ENCODE data around the gene C16orf74.

The C16orf74 gene

GRCh38 chr16:85667841-85668413 lies 83.0 kb downstream of the C16orf74 start:
- no peak overlapping the region for H3K9ac ChIP-seq (ENCODE audit: low read length)
- no peaks in the 10 kb centered on the region for H3F3A ChIP-seq (ENCODE audit: insufficient read depth)
- no peak overlapping the region for H3K27ac ChIP-seq (ENCODE audit: low read depth, low read length)
- no peak overlapping the region for H2AFZ ChIP-seq (ENCODE audit: low read depth, low read length, severe bottlenecking)
- no peaks in the 10 kb centered on the region for H3K27me3 ChIP-seq (ENCODE audit: low read length)
- TF ChIP-seq CTCF (IDR thresholded peaks at IDR 0.05; ENCODE audit: insufficient read depth, low read length, poor library complexity, severe bottlenecking) (no peak), EZH2phosphoT487 (conservative IDR thresholded peaks at IDR 0.05; ENCODE audit: low read length) (no peak)
- H3K36me3 ChIP-seq (ENCODE audit: low read length), result no peaks in the 10 kb centered on the region
- H3K9me2 ChIP-seq (replicated peaks; ENCODE audit: insufficient read depth, low read length), result no peaks in the 10 kb centered on the region
- H4K20me1 ChIP-seq (ENCODE audit: low read depth, low read length), result no peaks in the 10 kb centered on the region
- H3K9me3 ChIP-seq (ENCODE audit: insufficient read depth, low read length), result no peaks in the 10 kb centered on the region
- no peak overlapping the region for H3K4me3 ChIP-seq (ENCODE audit: insufficient read depth, low read length, poor library complexity, severe bottlenecking)
- H3K79me2 ChIP-seq (ENCODE audit: insufficient read depth, low read length), result no peaks in the 10 kb centered on the region
- no peak overlapping the region for H3K4me2 ChIP-seq (ENCODE audit: low read depth, low read length, poor library complexity, severe bottlenecking)

- Histone ChIP-seq H3K27ac (ENCODE audit: low read depth, low read length) (no peak overlapping the region), H3K27me3 (ENCODE audit: low read length) (no peaks in the 10 kb centered on the region), H2AFZ (ENCODE audit: low read depth, low read length, severe bottlenecking) (no peak overlapping the region), H3K4me3 (ENCODE audit: insufficient read depth, low read length, poor library complexity, severe bottlenecking) (no peak overlapping the region), H3K9me3 (ENCODE audit: insufficient read depth, low read length) (no peaks in the 10 kb centered on the region), H3K36me3 (ENCODE audit: low read length) (no peaks in the 10 kb centered on the region), H3K4me2 (ENCODE audit: low read depth, low read length, poor library complexity, severe bottlenecking) (no peak overlapping the region), H3F3A (ENCODE audit: insufficient read depth) (no peaks in the 10 kb centered on the region), H3K9ac (ENCODE audit: low read length) (no peak overlapping the region), H4K20me1 (ENCODE audit: low read depth, low read length) (no peaks in the 10 kb centered on the region), H3K79me2 (ENCODE audit: insufficient read depth, low read length) (no peaks in the 10 kb centered on the region), H3K9me2 (replicated peaks; ENCODE audit: insufficient read depth, low read length) (no peaks in the 10 kb centered on the region)
- TF ChIP-seq EZH2phosphoT487 (conservative IDR thresholded peaks at IDR 0.05; ENCODE audit: low read length), result no peak
- TF ChIP-seq CTCF (IDR thresholded peaks at IDR 0.05; ENCODE audit: insufficient read depth, low read length, poor library complexity, severe bottlenecking), result no peak
Observed at GRCh38 chr16:85667261-85667660, 83.6 kb downstream of the C16orf74 start.

- Histone ChIP-seq H3F3A (ENCODE audit: insufficient read depth) (no peaks in the 10 kb centered on the region), H4K20me1 (ENCODE audit: low read depth, low read length) (no peaks in the 10 kb centered on the region), H3K27me3 (ENCODE audit: low read length) (no peaks in the 10 kb centered on the region), H3K4me2 (ENCODE audit: low read depth, low read length, poor library complexity, severe bottlenecking) (no peak overlapping the region), H3K9me2 (replicated peaks; ENCODE audit: insufficient read depth, low read length) (no peaks in the 10 kb centered on the region), H3K9me3 (ENCODE audit: insufficient read depth, low read length) (no peaks in the 10 kb centered on the region), H3K27ac (ENCODE audit: low read depth, low read length) (no peak overlapping the region), H3K79me2 (ENCODE audit: insufficient read depth, low read length) (no peaks in the 10 kb centered on the region), H2AFZ (ENCODE audit: low read depth, low read length, severe bottlenecking) (no peak overlapping the region), H3K36me3 (ENCODE audit: low read length) (no peaks in the 10 kb centered on the region), H3K9ac (ENCODE audit: low read length) (no peak overlapping the region), H3K4me3 (ENCODE audit: insufficient read depth, low read length, poor library complexity, severe bottlenecking) (no peak overlapping the region)
- no peak for TF ChIP-seq EZH2phosphoT487 (conservative IDR thresholded peaks at IDR 0.05; ENCODE audit: low read length)
- TF ChIP-seq CTCF (IDR thresholded peaks at IDR 0.05; ENCODE audit: insufficient read depth, low read length, poor library complexity, severe bottlenecking), result no peak
Observed at GRCh38 chr16:85665929-85666328, 85.0 kb downstream of the C16orf74 start.

Measured in SU-DHL-6 (cell line).